Measurements from ENCODE around the gene DHRS3. TPM values are rescaled to one million over a fixed set of nuclear protein-coding genes. Genes with fewer than 3 reads are reported as not detected.

Gene DHRS3
- total RNA-seq, 2 experiments from 2014 or later: 20.8 to 60.4 TPM

DNA sequence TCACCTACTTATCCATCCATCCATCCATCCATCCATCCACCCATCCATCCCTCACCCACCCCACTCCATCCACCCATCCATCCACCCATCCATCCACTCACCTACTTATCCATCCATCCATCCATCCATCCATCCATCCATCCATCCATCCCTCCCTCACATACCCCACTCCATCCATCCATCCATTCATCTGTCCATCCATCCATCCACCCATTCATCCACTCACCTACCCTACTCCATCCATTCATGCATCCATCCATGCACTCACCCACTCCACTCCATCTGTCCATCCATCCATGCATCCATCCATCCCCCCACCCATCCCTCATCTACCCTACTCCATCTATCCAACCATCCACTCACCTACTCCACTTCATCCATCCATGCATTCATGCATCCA is 34.5 kb downstream of the DHRS3 start:
- Mint-ChIP-seq H3K4me3 (no peak overlapping the region), H3K27ac (no peak overlapping the region), H3K36me3 (peaks cover 3% of the 10 kb centered on the region), H3K9me3 (ENCODE audit: low read depth) (no peaks in the 10 kb centered on the region), H3K27me3 (no peaks in the 10 kb centered on the region), H3K4me1 (no peaks in the 10 kb centered on the region)
- DNase-seq: no peak
- ATAC-seq: no peak
- CTCF ChIA-PET: no interaction called here

DNA sequence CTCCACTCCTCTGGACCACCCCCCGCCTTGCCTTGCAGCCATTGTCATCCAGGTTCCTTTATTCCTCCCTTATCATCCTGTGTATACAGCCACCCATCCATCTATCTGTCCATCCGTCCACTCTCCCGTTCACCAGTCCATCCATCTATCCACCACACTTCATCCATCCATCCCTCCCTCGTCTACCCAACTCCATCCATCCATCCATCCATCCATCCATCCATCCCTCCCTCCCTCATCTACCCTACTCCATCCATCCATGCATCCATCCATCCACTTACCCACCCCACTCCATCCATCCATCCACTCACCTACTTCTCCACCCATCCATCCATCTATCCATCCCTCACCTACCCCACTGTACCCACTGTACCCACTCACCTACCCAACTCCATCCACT is 35.4 kb downstream of the DHRS3 start:
- H3K27ac Mint-ChIP-seq: no peak overlapping the region
- ATAC-seq (no peak), DNase-seq (no peak)
- CTCF ChIA-PET: no interaction called here
- H3K9me3 Mint-ChIP-seq (ENCODE audit: low read depth): no peaks in the 10 kb centered on the region
- H3K36me3 Mint-ChIP-seq: peaks cover 2% of the 10 kb centered on the region
- H3K4me3 Mint-ChIP-seq: no peak overlapping the region
- no peaks in the 10 kb centered on the region for H3K27me3 Mint-ChIP-seq
- H3K4me1 Mint-ChIP-seq: no peaks in the 10 kb centered on the region

DNA sequence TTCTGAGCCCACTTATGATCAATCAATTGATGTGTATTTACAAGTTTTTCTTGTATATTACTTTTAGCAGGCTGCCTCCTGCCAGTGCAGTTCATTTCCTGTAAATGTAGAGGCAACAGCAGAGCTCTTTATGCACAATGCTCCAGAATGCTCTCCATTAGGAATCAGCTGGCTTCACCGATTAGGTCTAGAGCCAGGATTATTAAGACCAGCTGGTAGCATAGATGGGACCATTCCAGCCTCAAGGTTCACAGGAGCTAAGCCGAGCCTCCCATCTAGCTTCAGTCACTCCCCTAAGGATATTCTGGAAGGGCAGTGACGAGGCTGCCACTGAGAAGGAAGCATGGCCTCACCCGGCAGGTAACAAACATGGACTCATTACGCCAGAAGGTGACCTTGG is 36.8 kb downstream of the DHRS3 start:
- H3K4me3 Mint-ChIP-seq: no peak overlapping the region
- H3K9me3 Mint-ChIP-seq (ENCODE audit: low read depth): no peaks in the 10 kb centered on the region
- ATAC-seq (no peak), DNase-seq (no peak)
- CTCF ChIA-PET: no interaction called here
- no peaks in the 10 kb centered on the region for H3K27me3 Mint-ChIP-seq
- peaks cover 2% of the 10 kb centered on the region for H3K36me3 Mint-ChIP-seq
- no peaks in the 10 kb centered on the region for H3K4me1 Mint-ChIP-seq
- no peak overlapping the region for H3K27ac Mint-ChIP-seq

DNA sequence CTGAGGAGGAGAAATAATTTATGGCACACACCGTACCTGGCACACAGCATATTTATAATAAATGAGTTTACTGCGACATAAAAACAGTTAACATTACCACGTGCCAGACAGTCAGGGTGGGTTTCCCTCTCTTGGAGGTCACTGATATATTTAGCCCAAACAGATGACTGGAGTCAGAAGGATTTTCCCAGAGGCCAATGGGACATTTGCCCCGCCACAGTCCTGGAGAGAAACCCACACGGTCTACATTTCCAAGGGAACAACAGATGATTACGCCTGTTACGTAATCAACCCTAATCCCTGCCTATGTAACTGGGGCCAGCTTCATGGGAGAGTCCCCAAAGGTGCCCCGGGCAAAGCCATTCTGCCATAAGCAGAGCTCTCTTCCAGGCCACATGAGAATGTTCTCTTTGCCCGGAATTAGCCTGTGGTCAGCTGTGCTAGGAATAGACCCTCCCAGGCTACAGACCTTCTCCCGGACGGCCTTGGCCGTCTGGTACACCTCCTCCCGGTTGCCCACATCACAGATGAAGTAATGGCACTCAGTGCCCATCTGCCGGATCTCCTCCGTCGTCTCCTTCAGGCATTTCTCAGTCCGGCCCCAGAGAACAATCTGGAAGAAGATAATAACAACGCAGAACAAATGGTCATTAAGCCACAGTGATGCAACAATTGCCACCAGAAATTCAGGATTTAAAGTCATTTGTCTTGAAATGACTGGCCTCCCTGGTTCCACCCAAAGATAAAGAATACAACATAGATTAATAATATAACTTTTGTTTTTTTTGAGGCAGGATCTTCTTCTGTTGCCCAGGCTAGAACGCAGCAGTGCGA is 37.7 kb downstream of the DHRS3 start:
- DNase-seq (no peak), ATAC-seq (no peak)
- Mint-ChIP-seq H3K36me3 (peaks cover 2% of the 10 kb centered on the region), H3K4me1 (no peaks in the 10 kb centered on the region), H3K4me3 (no peak overlapping the region), H3K27me3 (no peaks in the 10 kb centered on the region), H3K27ac (no peak overlapping the region), H3K9me3 (ENCODE audit: low read depth) (no peaks in the 10 kb centered on the region)
- CTCF ChIA-PET: no interaction called here

DNA sequence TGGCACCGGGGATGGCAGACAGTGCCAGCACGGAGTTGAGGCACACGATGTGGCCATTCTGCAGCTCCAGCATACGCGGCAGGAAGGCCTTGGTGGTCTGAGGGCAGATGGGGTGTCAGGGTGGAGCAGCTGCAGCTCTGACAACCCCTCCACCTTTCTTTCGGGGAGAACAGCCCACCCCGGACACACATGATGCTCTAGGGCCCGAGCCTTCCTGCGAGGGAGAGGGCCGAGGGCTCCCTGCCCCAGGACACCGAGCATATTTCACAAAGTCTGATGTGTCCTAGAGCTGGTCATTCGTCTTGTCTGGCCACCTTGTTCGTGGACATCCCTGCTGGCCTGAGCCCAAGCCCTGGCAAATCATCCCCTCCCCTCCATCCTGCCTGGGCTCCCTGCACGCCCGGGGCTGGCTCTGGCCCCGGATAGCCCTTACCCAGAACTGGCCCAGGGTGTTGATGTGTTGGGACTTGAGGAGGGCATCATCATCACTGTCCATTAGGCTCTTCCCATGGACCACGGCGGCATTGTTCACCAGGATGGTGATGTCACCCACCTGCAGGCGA is 39.1 kb downstream of the DHRS3 start:
- Mint-ChIP-seq H3K4me1 (no peaks in the 10 kb centered on the region), H3K27me3 (no peaks in the 10 kb centered on the region), H3K9me3 (ENCODE audit: low read depth) (no peaks in the 10 kb centered on the region), H3K27ac (no peak overlapping the region), H3K36me3 (peaks cover 5% of the 10 kb centered on the region), H3K4me3 (no peak overlapping the region)
- CTCF ChIA-PET: no interaction called here
- ATAC-seq: no peak
- DNase-seq: no peak

DNA sequence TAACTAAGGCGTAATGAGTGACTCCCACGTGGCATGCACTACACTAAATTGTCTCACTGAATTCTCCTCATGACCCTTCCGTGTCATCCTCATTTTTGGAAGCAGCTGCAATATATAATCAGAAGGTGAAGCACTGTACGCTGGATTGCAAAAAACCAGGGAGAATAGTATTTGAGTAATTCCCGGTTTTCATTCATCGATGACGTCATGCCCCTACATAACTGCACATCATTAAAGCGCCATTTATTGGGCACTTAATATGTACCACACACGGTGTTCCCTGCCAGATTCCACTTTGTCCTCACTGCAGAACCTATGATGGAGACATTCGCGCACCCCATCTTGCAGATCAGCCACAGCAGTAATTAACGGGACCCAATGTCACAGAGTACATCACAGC is 41.0 kb downstream of the DHRS3 start:
- DNase-seq: no peak
- Mint-ChIP-seq H3K4me1 (no peaks in the 10 kb centered on the region), H3K27me3 (no peaks in the 10 kb centered on the region), H3K9me3 (ENCODE audit: low read depth) (no peaks in the 10 kb centered on the region), H3K4me3 (no peak overlapping the region), H3K36me3 (peaks cover 8% of the 10 kb centered on the region), H3K27ac (no peak overlapping the region)
- no peak for ATAC-seq
- CTCF ChIA-PET: no interaction called here

DNA sequence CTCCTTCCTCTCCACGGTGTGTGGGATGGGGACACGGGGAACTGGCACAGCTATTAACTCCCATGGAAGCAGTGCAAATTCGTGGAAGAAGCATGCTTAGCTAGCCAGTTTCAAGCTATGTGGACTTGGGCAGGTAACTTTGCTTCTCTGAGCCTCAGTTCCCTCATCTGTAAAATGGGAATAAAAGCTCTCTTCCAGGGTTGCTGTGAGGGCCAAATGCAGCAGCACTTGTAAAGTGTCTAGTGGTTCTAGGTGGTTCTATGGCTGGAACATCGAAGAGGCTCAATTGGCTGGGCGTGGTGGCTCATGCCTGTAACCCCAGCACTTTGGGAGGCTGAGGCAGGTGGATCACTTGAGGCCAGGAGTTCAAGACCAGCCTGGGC is 43.3 kb downstream of the DHRS3 start:
- Mint-ChIP-seq H3K9me3 (ENCODE audit: low read depth) (no peaks in the 10 kb centered on the region), H3K36me3 (peaks cover 10% of the 10 kb centered on the region), H3K27ac (no peak overlapping the region), H3K4me3 (no peak overlapping the region), H3K4me1 (no peaks in the 10 kb centered on the region), H3K27me3 (no peaks in the 10 kb centered on the region)
- ATAC-seq: no peak
- no peak for DNase-seq
- CTCF ChIA-PET: interaction anchor here (1.0 kb wide), 1 partner anchor 85 kb away, joined by 4 read pairs; no protein-coding TSS in a partner anchor

DNA sequence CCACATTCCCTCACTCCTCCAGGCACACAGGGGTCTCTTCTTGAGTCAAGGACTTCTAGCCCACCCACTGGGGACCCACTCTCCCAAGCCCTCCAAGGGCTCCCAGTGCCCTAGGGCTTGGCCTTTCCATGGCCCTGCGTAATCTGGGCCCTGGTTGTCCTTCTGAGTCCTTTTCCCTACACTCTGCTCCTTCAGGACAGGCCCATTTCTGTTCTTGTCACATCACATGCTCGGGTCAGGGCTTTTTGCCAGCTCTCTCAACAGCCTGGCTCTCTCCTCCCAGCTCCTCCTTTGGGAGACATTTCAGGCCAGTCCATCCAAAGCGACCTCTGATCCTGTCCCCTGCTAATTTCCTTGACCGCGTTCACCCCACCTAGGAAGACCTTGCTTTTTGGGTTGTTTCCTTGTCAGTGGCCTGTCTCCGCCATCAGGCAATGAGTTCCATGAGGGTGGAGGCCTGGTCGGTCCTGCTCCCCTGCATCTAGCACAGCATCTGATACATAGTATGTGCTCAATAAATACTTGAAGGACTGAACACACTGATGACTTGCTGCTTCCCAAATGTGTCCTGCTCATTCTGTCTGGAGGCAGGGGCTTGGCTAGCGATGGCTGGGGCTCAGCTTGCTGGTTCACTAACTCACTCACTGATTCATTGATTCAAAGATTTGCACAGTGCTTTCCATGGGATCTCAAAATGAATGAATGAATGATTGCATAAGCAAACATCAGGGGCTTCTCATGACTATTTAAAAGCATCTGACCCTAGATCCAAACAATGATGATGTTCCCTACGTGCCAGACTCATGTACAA is 44.8 kb downstream of the DHRS3 start:
- CTCF ChIA-PET: interaction anchor here (1.1 kb wide), 1 partner anchor 72 kb away, joined by 3 read pairs; no protein-coding TSS in a partner anchor
- Mint-ChIP-seq H3K27me3 (no peaks in the 10 kb centered on the region), H3K9me3 (ENCODE audit: low read depth) (no peaks in the 10 kb centered on the region), H3K27ac (no peak overlapping the region), H3K4me3 (no peak overlapping the region), H3K36me3 (peaks cover 10% of the 10 kb centered on the region), H3K4me1 (no peaks in the 10 kb centered on the region)
- DNase-seq (no peak), ATAC-seq (no peak)

DNA sequence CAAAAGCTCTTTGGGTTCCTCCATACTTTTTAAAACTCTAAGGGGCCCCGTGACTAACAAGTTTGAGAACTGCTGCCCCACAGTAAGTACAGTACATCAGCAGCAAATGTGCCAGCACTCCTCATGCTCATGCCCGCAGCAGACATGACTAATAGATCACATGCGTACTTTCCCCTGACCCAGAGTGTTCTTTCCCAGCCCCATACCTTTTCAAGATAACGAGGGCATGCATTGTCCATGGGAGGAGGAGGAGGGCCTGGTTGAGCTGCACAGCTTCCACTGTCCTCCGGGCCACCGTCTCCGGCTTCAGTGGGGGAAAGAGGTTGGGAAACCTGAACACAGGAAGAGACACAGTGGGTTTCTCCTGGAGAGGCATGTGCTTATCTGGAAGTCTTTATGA is 45.5 kb downstream of the DHRS3 start:
- H3K27ac Mint-ChIP-seq: no peak overlapping the region
- H3K36me3 Mint-ChIP-seq: peaks cover 13% of the 10 kb centered on the region
- no peaks in the 10 kb centered on the region for H3K4me1 Mint-ChIP-seq
- H3K9me3 Mint-ChIP-seq (ENCODE audit: low read depth): no peaks in the 10 kb centered on the region
- H3K4me3 Mint-ChIP-seq: no peak overlapping the region
- no peaks in the 10 kb centered on the region for H3K27me3 Mint-ChIP-seq
- ATAC-seq: no peak
- DNase-seq: no peak
- CTCF ChIA-PET: interaction anchor here (1.1 kb wide), 1 partner anchor 71 kb away, joined by 3 read pairs; no protein-coding TSS in a partner anchor

DNA sequence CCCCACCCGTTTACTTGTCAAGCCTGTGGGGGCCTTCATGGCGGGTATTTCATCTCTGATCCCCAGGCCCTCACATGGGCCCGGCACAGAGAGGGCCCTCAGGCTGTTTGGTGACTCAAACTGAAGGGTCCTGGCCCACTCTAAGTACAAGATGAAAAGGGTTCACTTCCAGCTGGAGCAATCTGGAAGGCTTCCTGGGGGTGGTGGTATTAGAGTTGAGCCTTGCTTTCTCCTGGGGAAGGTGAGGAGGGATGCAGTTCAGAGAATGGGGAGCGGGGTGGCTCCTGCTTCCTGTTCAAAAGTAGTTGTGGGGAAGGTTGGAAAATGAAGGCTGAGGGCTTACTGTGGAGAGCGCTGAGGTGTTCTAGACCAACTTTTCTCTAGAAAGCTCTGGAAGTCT is 47.7 kb downstream of the DHRS3 start:
- Mint-ChIP-seq H3K36me3 (peaks cover 27% of the 10 kb centered on the region), H3K27ac (no peak overlapping the region), H3K4me3 (no peak overlapping the region), H3K4me1 (no peaks in the 10 kb centered on the region), H3K27me3 (no peaks in the 10 kb centered on the region), H3K9me3 (ENCODE audit: low read depth) (no peaks in the 10 kb centered on the region)
- CTCF ChIA-PET: no interaction called here
- no peak for ATAC-seq
- no peak for DNase-seq

DNA sequence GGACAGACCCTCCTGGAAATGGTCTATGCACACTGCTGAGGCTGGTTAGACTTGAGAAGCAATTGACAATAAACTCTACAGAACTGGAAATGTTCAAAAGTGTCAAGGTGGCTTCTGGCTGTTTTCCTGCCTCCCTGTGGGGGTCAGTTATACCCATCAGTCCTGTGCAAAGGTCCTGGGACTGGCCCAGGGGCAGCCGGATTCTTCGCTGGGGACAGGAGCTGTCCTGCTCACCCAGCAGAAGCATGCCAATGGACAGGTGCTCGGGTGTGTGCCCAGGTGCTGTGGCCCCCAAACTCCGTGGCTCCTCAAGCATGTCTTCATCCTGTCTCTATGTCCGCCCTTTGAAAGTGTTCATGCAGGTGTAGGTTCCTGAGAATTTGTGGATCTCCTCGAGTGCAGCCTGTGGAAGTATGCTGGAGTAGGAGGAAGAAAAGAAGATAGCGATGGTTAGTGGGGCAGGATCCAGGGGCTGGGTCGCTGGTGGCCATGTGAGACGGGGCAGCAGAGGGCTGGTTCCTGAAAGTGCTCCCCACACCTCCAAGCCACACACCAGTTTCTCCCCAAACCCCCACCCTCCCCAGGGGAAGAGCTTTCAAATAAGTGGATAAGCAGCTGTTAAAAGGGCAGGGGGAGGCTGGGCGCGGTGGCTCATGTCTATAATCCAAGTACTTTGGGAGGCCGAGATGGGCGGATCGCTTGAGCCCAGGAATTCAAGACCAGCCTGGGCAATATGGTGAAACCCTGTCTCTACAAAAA is 49.8 kb downstream of the DHRS3 start:
- Mint-ChIP-seq H3K36me3 (peaks cover 35% of the 10 kb centered on the region), H3K27me3 (no peaks in the 10 kb centered on the region), H3K4me1 (no peaks in the 10 kb centered on the region), H3K9me3 (ENCODE audit: low read depth) (peaks cover 8% of the 10 kb centered on the region), H3K4me3 (no peak overlapping the region), H3K27ac (no peak overlapping the region)
- no peak for DNase-seq
- no peak for ATAC-seq
- CTCF ChIA-PET: interaction anchor here (0.7 kb wide), 1 partner anchor 254 kb away, joined by 3 read pairs; no protein-coding TSS in a partner anchor

DNA sequence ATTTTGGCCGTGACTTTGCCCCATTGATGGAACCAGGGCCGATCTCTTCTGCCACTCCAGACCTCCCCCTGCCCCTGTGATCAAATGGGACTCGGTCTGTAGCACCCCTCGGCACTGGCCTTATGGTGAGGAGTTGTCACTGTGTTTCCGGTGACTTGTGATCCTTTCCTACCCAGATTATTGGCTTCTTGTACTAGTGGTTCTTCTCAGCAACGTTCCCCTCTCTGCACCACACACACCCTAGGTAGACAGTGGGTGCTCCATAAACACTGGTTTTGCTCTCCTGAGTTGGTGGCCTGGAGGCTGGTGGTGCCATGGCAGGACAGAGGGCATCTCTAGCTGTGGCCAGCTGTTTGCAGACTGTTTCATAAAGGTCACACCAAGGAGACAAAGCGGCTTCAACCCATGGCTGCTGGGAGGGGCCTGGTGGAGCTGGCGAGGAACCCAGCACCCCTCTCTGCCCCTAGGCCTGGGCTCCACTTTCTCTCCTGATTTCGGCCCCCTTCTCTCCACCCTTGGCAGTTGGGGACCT is 50.7 kb downstream of the DHRS3 start:
- no peaks in the 10 kb centered on the region for H3K27me3 Mint-ChIP-seq
- H3K9me3 Mint-ChIP-seq (ENCODE audit: low read depth): peaks cover 15% of the 10 kb centered on the region
- no peak overlapping the region for H3K27ac Mint-ChIP-seq
- CTCF ChIA-PET: no interaction called here
- peaks cover 37% of the 10 kb centered on the region for H3K36me3 Mint-ChIP-seq
- H3K4me3 Mint-ChIP-seq: no peak overlapping the region
- DNase-seq: no peak
- no peak for ATAC-seq
- H3K4me1 Mint-ChIP-seq: no peaks in the 10 kb centered on the region

Data from activated CD8-positive, alpha-beta memory T cell treated with anti-CD3 and anti-CD28 coated beads, Interleukin-2, amount 10 ng/mL, durations not matched to agents 7 days and 5 days (primary cell).